ENCODE measurements around the gene RIPPLY1. TPM values are rescaled to one million over a fixed set of nuclear protein-coding genes. Genes with fewer than 3 reads are reported as not detected.
A peak's percentile ranks its signal among the peaks of the same experiment; 100 is the strongest.

The RIPPLY1 gene
- total RNA-seq, 6 experiments from 2014 or later, result 0.74 to 1.7 (median 1.1) TPM

DNA sequence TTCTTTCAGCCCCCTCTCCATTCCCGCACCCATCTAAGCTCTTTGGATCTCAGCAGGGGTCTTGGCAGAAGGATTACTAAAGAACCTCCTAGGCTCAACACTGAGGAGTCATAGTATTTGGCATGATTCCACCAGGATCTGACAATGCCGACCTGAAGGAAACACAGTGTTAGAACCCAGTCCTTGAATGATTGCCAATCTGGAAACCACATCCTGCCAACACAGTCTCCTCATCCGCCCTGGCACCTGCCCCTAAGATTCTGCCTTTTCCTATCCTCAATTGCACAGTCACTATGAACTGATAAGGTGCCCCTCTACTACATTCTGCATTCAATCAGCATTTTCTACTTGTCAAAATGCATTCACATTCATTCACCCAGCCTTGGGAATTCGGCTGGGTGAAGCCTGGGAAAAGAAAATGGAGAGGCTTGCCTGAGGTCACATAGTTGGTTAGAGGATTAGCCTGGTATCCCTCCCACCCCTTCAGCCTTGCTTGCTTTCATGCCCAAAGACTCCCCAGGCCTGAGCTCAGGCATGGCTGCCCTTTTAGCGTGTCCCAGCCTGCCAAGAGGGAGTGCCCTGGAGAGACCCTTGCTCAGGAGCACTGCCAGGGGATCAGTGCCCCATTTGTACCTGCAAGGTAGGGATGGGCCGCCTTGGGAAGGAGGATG, 14.8 kb upstream of the RIPPLY1 start:
- ATAC-seq (peak in 2 of 4 donors; percentile 20 to 38), DNase-seq (no peak)
- no peak overlapping the region for H3K4me3 ChIP-seq
- 31% methylated on average over 5 of the region's 6 CpGs for WGBS (ENCODE audit: insufficient coverage, low coverage, low lambda C conversion rate, missing lambda C conversion rate)
- no peaks in the 10 kb centered on the region for H3K36me3 ChIP-seq
- TF ChIP-seq CTCF (IDR thresholded peaks at IDR 0.05) (no peak), POLR2A (IDR thresholded peaks at IDR 0.05) (no peak)
- H3K4me1 ChIP-seq, result no peaks in the 10 kb centered on the region
- H3K27ac ChIP-seq, result no peak overlapping the region
- no peaks in the 10 kb centered on the region for H3K27me3 ChIP-seq
- H3K9me3 ChIP-seq, result no peaks in the 10 kb centered on the region
- intact Hi-C loops (cut with DNase I), result no loop called here

DNA sequence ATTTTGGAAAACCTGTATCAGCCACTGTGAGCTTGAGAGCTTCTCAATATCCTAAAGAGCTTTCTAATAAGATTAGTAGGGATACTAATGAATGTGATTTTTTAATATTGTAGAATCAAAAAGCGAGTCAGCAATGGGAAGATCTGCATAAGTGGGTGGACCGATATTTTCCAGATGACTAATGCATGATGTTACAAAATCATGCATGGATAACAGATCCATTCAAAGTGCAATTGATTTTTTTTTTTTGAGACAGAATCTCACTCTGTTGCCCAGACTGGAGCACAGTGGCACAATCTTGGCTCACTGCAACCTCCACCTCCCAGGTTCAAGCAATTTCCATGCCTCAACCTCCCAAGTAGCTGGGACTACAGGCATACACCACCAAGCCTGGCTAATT, 9.7 kb upstream of the RIPPLY1 start:
- WGBS (ENCODE audit: insufficient coverage, low coverage, low lambda C conversion rate, missing lambda C conversion rate), result 24% methylated on average over 2 of the region's 2 CpGs
- DNase-seq (no peak), ATAC-seq (peak; percentile 76 to 92 (median 82))
- intact Hi-C loops (cut with DNase I), result no loop called here
- Histone ChIP-seq H3K4me3 (no peak overlapping the region), H3K27ac (peak overlapping the region in 2 of 3 donors; percentile 32 to 63), H3K36me3 (no peaks in the 10 kb centered on the region), H3K27me3 (no peaks in the 10 kb centered on the region), H3K9me3 (no peaks in the 10 kb centered on the region), H3K4me1 (no peaks in the 10 kb centered on the region)
- no peak for TF ChIP-seq CTCF (IDR thresholded peaks at IDR 0.05)
- no peak for TF ChIP-seq POLR2A (IDR thresholded peaks at IDR 0.05)

DNA sequence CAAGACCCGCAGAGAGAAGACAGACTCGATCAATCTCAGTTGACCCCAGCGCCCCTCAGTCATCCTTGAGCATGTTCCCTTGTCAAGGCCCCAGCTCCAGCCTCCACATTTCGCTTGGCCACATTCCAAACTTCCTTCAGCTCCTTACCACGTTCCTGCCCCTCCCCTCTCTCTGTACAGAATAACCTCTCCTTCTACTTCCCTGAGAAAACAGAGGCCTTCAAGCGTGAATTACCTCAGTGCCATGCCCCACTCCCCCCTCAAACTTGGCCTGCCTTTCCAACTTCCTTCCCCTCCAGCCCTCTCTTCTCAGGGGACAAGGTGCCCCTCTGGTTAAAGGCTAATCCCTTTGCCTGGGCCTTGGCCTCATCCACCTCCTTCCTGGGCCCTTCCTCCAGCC, 3.2 kb upstream of the RIPPLY1 start:
- H3K9me3 ChIP-seq, result no peaks in the 10 kb centered on the region
- H3K4me3 ChIP-seq, result no peak overlapping the region
- peaks cover 0 to 17% (median 7%) of the 10 kb centered on the region in 4 donors for H3K4me1 ChIP-seq
- peak overlapping the region in 1 of 3 donors; percentile 1 for H3K27ac ChIP-seq
- no peaks in the 10 kb centered on the region for H3K36me3 ChIP-seq
- DNase-seq (no peak), ATAC-seq (no peak)
- 33% methylated on average over 3 of the region's 6 CpGs for WGBS (ENCODE audit: insufficient coverage, low coverage, low lambda C conversion rate, missing lambda C conversion rate)
- no peaks in the 10 kb centered on the region for H3K27me3 ChIP-seq
- TF ChIP-seq POLR2A (IDR thresholded peaks at IDR 0.05) (no peak), CTCF (IDR thresholded peaks at IDR 0.05) (no peak)
- intact Hi-C loops (cut with DNase I), result no loop called here

DNA sequence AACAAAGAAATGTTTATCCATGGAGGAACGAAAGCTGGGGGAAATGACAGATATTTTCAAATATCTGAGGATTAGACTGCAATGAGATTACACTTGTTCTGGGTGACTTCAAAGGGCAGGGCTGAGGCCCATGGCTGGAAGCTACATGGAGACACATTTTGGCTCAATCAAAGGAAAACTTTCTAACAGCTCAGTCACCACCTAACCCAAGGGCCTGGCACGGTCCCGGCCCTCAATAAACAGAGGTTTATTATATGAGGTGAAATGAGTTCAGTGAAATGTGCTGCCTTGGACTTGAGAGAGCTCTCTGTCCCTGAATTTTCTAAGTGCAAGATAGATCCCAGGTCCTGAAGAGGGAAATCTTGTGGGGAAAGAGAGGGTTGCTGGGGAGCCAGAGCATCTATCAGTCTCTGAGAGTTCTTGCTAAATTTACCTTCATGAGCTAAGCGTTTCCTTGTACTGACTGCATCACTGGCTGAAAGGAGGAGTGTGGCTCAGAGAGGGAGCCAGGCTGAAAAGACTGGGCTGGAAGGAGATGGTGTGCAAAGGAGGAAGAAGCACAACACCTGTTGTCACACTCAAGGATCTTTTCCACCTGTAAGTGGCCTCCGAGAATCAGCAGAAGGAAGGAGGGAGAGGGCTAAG, 2.0 kb upstream of the RIPPLY1 start:
- no peak for DNase-seq
- H3K9me3 ChIP-seq, result no peaks in the 10 kb centered on the region

More for the DNA sequence above, 2.0 kb upstream of the RIPPLY1 start:
- no peaks in the 10 kb centered on the region for H3K27me3 ChIP-seq
- H3K27ac ChIP-seq, result no peak overlapping the region
- H3K4me1 ChIP-seq, result peaks cover 0 to 26% (median 7%) of the 10 kb centered on the region in 4 donors
- TF ChIP-seq POLR2A (IDR thresholded peaks at IDR 0.05) (no peak), CTCF (IDR thresholded peaks at IDR 0.05) (no peak)
- ATAC-seq, result no peak
- no peaks in the 10 kb centered on the region for H3K36me3 ChIP-seq
- 70% methylated on average over 4 of the region's 5 CpGs for WGBS (ENCODE audit: insufficient coverage, low coverage, low lambda C conversion rate, missing lambda C conversion rate)
- intact Hi-C loops (cut with DNase I), result no loop called here
- no peak overlapping the region for H3K4me3 ChIP-seq
